H9 (cell line): ENCODE results near the gene IQCK. TPM values are rescaled to one million over a fixed set of nuclear protein-coding genes. Genes with fewer than 3 reads are reported as not detected.

Source experiments
- DNase-seq: peaks from one replicate; pipeline ENCODE4 v3.0.0-alpha.2; 2017
- H2AFZ ChIP-seq: one replicate; pipeline ENCODE4 v1.6.1; 2013; ENCODE audit warnings: mild to moderate bottlenecking, low read length, control low read depth, moderate library complexity
- H2AK5ac ChIP-seq: 2 replicates; pipeline ENCODE4 v1.6.1; 2013; ENCODE audit warnings: low read length, control low read depth, mixed read lengths; ENCODE audit not compliant: insufficient read length
- H2BK120ac ChIP-seq: one replicate; pipeline ENCODE4 v1.6.1; 2013; ENCODE audit warnings: low read depth, mild to moderate bottlenecking, low read length, control low read depth, inconsistent platforms; ENCODE audit not compliant: poor library complexity, severe bottlenecking
- H2BK12ac ChIP-seq: 2 replicates; pipeline ENCODE4 v1.6.1; 2013; ENCODE audit warnings: low read length, control low read depth, mixed read lengths, low read depth; ENCODE audit not compliant: insufficient read length
- H2BK15ac ChIP-seq: 2 replicates; pipeline ENCODE4 v1.6.1; 2013; ENCODE audit warnings: low read depth, low read length, control low read depth
- H2BK20ac ChIP-seq: one replicate; pipeline ENCODE4 v1.6.1; 2013; ENCODE audit warnings: low read depth, mild to moderate bottlenecking, low read length, control low read depth, inconsistent platforms; ENCODE audit not compliant: poor library complexity, severe bottlenecking
- H2BK5ac ChIP-seq: 2 replicates; pipeline ENCODE4 v1.6.1; 2013; ENCODE audit warnings: low read length, control low read depth, mixed read lengths; ENCODE audit not compliant: insufficient read length
- H3K14ac ChIP-seq: 2 replicates; pipeline ENCODE4 v1.6.1; 2013; ENCODE audit warnings: low read length, control low read depth; ENCODE audit not compliant: insufficient read depth
- H3K18ac ChIP-seq: 2 replicates; pipeline ENCODE4 v1.6.1; 2013; ENCODE audit warnings: low read depth, mild to moderate bottlenecking, mixed read lengths, low read length, control low read depth; ENCODE audit not compliant: insufficient read length
- H3K23ac ChIP-seq: 2 replicates; pipeline ENCODE4 v1.6.1; 2013; ENCODE audit warnings: low read length, control low read depth, mixed read lengths, low read depth; ENCODE audit not compliant: insufficient read length
- H3K23me2 ChIP-seq: 2 replicates; pipeline ENCODE4 v1.6.1; 2013; ENCODE audit warnings: low read depth, mild to moderate bottlenecking, mixed read lengths, low read length, control low read depth; ENCODE audit not compliant: insufficient read length, poor library complexity, severe bottlenecking
- H3K27ac ChIP-seq: 2 replicates; pipeline ENCODE4 v1.5.1; 2013; ENCODE audit warnings: low read length, control low read depth, mixed read lengths, low read depth; ENCODE audit not compliant: insufficient read length
- H3K27me3 ChIP-seq: 2 replicates; pipeline ENCODE4 v1.6.1; 2013; ENCODE audit warnings: low read length, control low read depth, inconsistent platforms; ENCODE audit not compliant: insufficient read depth
- H3K4ac ChIP-seq: 2 replicates; pipeline ENCODE4 v1.6.1; 2013; ENCODE audit warnings: low read depth, mild to moderate bottlenecking, control low read depth, inconsistent platforms, low read length, moderate library complexity
- H3K4me1 ChIP-seq: 2 replicates; pipeline ENCODE4 v1.6.1; 2013; ENCODE audit warnings: low read length, control low read depth, inconsistent platforms; ENCODE audit not compliant: insufficient read depth
- H3K4me2 ChIP-seq: 2 replicates; pipeline ENCODE4 v1.6.1; 2013; ENCODE audit warnings: low read length, control low read depth, mixed read lengths; ENCODE audit not compliant: insufficient read length, insufficient read depth
- H3K56ac ChIP-seq: 2 replicates; pipeline ENCODE4 v1.6.1; 2013; ENCODE audit warnings: low read depth, mild to moderate bottlenecking, mixed read lengths, low read length, control low read depth; ENCODE audit not compliant: insufficient read length
- H3K79me1 ChIP-seq: 2 replicates; pipeline ENCODE4 v1.6.1; 2013; ENCODE audit warnings: low read depth, mild to moderate bottlenecking, moderate library complexity, low read length, control low read depth, inconsistent platforms; ENCODE audit not compliant: insufficient read depth, poor library complexity, severe bottlenecking
- H3K79me2 ChIP-seq: 2 replicates; pipeline ENCODE4 v1.6.1; 2013; ENCODE audit warnings: low read length, control low read depth, inconsistent platforms; ENCODE audit not compliant: insufficient read depth
- H3K9ac ChIP-seq: 2 replicates; pipeline ENCODE4 v1.6.1; 2013; ENCODE audit warnings: low read length, control low read depth, mixed read lengths; ENCODE audit not compliant: insufficient read length; ENCODE audit errors: extremely low read depth
- H3K9me3 ChIP-seq: one replicate; pipeline ENCODE4 v1.6.1; 2013; ENCODE audit warnings: low read depth, low read length, inconsistent platforms; ENCODE audit not compliant: control insufficient read depth
- H3T11ph ChIP-seq: one replicate; pipeline ENCODE4 v1.6.1; 2013; ENCODE audit warnings: mild to moderate bottlenecking, low read length, control low read depth, inconsistent platforms
- H4K20me1 ChIP-seq: one replicate; pipeline ENCODE4 v1.6.1; 2013; ENCODE audit not compliant: control insufficient read depth, insufficient read length, insufficient read depth
- H4K5ac ChIP-seq: 2 replicates; pipeline ENCODE4 v1.6.1; 2013; ENCODE audit warnings: low read depth, mild to moderate bottlenecking, mixed read lengths, low read length, control low read depth; ENCODE audit not compliant: insufficient read length
- H4K8ac ChIP-seq: replicated peaks from 2 replicates; pipeline ENCODE4 v1.6.1; 2013; ENCODE audit warnings: low read length, control low read depth, mixed read lengths, low read depth; ENCODE audit not compliant: insufficient read length
- H4K91ac ChIP-seq: 2 replicates; pipeline ENCODE4 v1.6.1; 2013; ENCODE audit warnings: low read depth, mild to moderate bottlenecking, moderate library complexity, mixed read lengths, low read length, control low read depth; ENCODE audit not compliant: insufficient read length
- H3K27ac Mint-ChIP-seq, 3 experiments: 2 replicates in 2 of 3; 3 replicates in 1 of 3; pipeline ENCODE4 v1.8.0; 2020 to 2021; ENCODE audit warnings: mixed read lengths in 3 of 3, mild to moderate bottlenecking in 1 of 3, moderate library complexity in 1 of 3
- H3K27me3 Mint-ChIP-seq: 2 replicates; pipeline ENCODE4 v1.8.0; 2021; ENCODE audit warnings: low read depth, mild to moderate bottlenecking, moderate library complexity, mixed read lengths
- H3K36me3 Mint-ChIP-seq, 3 experiments: 2 replicates in 2 of 3; 3 replicates in 1 of 3; pipeline ENCODE4 v1.8.0; 2020 to 2021; ENCODE audit warnings: low read depth in 3 of 3, mixed read lengths in 3 of 3; ENCODE audit not compliant: insufficient read depth in 1 of 3
- H3K4me1 Mint-ChIP-seq, 2 experiments: 2 replicates each; pipeline ENCODE4 v1.8.0; 2020; ENCODE audit warnings: mixed read lengths in 2 of 2
- H3K4me3 Mint-ChIP-seq, 2 experiments: 2 replicates in 1 of 2; 3 replicates in 1 of 2; pipeline ENCODE4 v1.8.0; 2020 to 2021; ENCODE audit warnings: mild to moderate bottlenecking in 2 of 2, mixed read lengths in 2 of 2, moderate library complexity in 1 of 2
- H3K9me3 Mint-ChIP-seq, 2 experiments: 2 replicates in 1 of 2; 3 replicates in 1 of 2; pipeline ENCODE4 v1.8.0; 2020; ENCODE audit warnings: mild to moderate bottlenecking in 2 of 2, mixed read lengths in 2 of 2, moderate library complexity in 1 of 2
- WGBS: extraction: QIAGEN DNeasy Blood & Tissue Kit; methylation state at CpG from one replicate; pipeline ENCODE4 v1.1.7; 2013; ENCODE audit warnings: missing lambda C conversion rate, low lambda C conversion rate, mixed read lengths; ENCODE audit not compliant: insufficient read length; ENCODE audit errors: extremely low coverage; 5-methylcytosine and 5-hydroxymethylcytosine counted together
- total RNA-seq: library from RNA; stranded (reverse); gene quantifications from 2 replicates; pipeline ENCODE4 v1.2.1, GENCODE V29; 2021
- TF ChIP-seq, protein P1 (sequence below): fragments of 200-600 bp; sonication (generic); conservative IDR thresholded peaks from 3 replicates; pipeline ENCODE4 v1.8.0; 2021; ENCODE audit warnings: antibody characterized with exemption, mild to moderate bottlenecking

The IQCK gene
- total RNA-seq, 1 experiment from 2014 or later, result 9.0 TPM

DNA sequence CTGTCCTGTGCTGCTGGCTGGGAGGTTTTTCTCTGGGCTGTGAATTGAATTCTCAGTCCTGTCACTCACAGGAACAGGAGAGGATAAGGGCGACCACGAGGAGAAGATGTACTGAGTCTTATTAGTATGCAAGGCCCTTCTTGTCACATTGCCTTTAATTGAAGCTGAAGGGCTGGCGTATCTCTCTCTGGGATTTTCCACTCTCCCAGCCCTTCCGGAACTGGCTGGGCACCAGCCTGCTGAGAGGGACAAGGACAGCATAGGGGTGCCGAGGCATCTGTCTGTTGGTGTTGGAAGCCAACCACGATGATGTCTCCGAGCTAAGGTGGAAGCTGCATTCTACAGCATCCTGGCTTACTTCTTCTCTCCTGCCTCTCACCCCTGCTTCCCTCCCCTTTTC is 133.4 kb downstream of the IQCK start:
- H3K4me1 Mint-ChIP-seq, result peaks cover 47 to 53% of the 10 kb centered on the region in 2 experiments
- no peak overlapping the region for H3K27ac ChIP-seq
- no peaks in the 10 kb centered on the region for H3K79me1 ChIP-seq

More for the DNA sequence above, 133.4 kb downstream of the IQCK start:
- Histone ChIP-seq H3K79me2 (no peaks in the 10 kb centered on the region), H3K56ac (no peak overlapping the region), H3K18ac (no peak overlapping the region), H3K27me3 (no peaks in the 10 kb centered on the region), H3K4me2 (no peak overlapping the region), H2BK15ac (no peak overlapping the region), H4K91ac (no peak overlapping the region), H2AK5ac (no peak overlapping the region), H2BK5ac (no peak overlapping the region), H4K5ac (no peak overlapping the region), H3T11ph (no peak overlapping the region), H2AFZ (no peak overlapping the region), H3K4ac (no peak overlapping the region), H2BK12ac (no peak overlapping the region), H3K9me3 (no peaks in the 10 kb centered on the region), H3K23ac (no peak overlapping the region), H2BK20ac (no peak overlapping the region), H4K20me1 (no peaks in the 10 kb centered on the region), H3K23me2 (no peaks in the 10 kb centered on the region), H3K4me1 (peaks cover 13% of the 10 kb centered on the region), H3K14ac (no peak overlapping the region; the same call in 1 of the 2 replicates), H3K9ac (no peak overlapping the region), H4K8ac (no peak overlapping the region), H2BK120ac (no peak overlapping the region)
- Mint-ChIP-seq H3K36me3 (peaks cover 3 to 9% (median 6%) of the 10 kb centered on the region in 3 experiments; a peak in 6 of 7 replicates), H3K4me3 (no peak overlapping the region), H3K27ac (peak overlapping the region in 2 of 3 experiments; percentile 34 to 75; a peak in 3 of 7 replicates), H3K27me3 (no peaks in the 10 kb centered on the region), H3K9me3 (no peaks in the 10 kb centered on the region)
- TF ChIP-seq, protein P1, sequence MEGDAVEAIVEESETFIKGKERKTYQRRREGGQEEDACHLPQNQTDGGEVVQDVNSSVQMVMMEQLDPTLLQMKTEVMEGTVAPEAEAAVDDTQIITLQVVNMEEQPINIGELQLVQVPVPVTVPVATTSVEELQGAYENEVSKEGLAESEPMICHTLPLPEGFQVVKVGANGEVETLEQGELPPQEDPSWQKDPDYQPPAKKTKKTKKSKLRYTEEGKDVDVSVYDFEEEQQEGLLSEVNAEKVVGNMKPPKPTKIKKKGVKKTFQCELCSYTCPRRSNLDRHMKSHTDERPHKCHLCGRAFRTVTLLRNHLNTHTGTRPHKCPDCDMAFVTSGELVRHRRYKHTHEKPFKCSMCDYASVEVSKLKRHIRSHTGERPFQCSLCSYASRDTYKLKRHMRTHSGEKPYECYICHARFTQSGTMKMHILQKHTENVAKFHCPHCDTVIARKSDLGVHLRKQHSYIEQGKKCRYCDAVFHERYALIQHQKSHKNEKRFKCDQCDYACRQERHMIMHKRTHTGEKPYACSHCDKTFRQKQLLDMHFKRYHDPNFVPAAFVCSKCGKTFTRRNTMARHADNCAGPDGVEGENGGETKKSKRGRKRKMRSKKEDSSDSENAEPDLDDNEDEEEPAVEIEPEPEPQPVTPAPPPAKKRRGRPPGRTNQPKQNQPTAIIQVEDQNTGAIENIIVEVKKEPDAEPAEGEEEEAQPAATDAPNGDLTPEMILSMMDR, result no peak
- no peak for DNase-seq
- WGBS, result no CpG with 5 or more reads among the region's 7 CpGs
